Ecto neural progenitor cell (in vitro differentiated cells): ENCODE data around the gene REV1.
"Not testable (repeated sequence)": the region's sequence is repeated elsewhere in the genome, so short reads cannot be mapped to it uniquely, and the experiment has no call there.

Experiments used
- DNase-seq: peaks from one replicate; pipeline ENCODE4 v3.0.0-alpha.2; 2018; ENCODE audit warnings: low spot score

Gene REV1

DNA sequence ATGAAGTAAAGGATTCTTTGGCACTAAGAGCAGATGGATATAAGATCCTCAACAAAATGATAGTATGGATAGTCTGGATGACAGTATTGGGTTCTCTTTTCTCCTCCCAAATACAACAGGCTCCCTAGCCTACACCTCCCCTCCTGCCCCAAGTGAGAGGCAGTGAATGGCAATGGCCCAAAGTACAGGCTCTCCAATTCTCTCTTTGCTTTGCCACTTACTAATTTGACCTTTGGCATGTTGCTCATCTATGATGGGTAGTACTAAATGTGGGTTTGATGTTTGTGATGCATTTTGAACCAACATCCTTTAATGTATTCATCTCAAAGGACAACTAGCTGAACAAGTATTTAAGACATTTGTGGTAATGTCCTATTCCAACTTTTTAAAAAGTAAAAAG lies 86.7 kb downstream of the REV1 start:
- no peak for DNase-seq

DNA sequence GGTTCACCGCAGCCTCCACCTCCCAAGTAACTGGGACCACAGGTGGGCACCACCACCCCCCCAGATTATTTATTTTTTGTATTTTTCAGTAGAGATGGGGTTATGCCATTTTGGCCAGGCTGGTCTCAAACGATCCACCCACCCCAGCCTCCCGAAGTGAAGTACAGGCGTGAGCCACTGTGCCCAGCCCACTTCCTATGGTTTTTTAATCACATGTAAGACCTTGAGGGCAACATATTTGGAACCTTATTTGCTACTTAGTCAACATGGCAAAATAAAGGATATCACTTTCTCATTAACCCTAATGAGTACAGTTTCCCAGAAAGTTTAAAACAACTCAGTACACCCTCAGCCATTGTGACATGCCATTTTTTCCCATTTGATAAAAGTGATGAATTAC lies 88.0 kb downstream of the REV1 start:
- DNase-seq: no peak

DNA sequence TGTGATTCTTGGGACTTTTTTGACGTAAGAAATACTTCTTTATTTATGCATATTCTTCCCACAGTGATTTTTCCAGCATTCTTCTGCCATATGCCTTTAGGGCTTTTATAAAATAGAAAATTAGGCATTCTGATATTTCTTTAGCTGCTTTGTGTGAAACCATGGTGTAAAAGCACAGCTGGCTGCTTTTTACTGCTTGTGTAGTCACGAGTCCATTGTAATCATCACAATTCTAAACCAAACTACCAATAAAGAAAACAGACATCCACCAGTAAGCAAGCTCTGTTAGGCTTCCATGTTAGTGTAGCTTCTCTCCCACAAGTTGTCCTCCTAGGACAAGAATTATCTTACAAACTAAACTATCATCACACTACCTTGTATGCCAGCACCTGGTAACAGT lies 90.0 kb downstream of the REV1 start:
- no peak for DNase-seq

DNA sequence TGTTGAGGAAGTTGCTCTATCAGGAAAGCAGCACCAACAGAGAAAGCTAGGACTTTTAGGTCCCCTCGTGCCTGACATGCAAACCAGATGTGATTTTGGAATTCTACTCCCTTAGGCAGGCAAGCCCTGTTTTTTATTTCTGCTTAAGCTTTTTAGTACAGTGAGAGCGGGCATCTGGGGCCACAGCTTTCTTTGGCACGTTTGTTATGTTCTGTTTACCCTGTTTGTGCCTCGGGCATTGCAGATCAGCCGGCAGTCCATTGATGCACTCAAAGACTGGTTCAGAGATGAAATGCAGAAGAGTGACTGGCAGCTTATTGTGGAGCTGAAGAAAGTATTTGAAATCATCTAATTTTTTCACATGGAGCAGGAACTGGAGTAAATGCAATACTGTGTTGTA lies 90.8 kb downstream of the REV1 start:
- no peak for DNase-seq

- no peak for DNase-seq
Observed at GRCh38 chr2:99398303-99398702, 91.5 kb downstream of the REV1 start.

GRCh38 chr2:99397266-99397920 lies 92.4 kb downstream of the REV1 start:
- DNase-seq: no peak

- DNase-seq: no peak
Observed at GRCh38 chr2:99395589-99396130, 94.2 kb downstream of the REV1 start.

GRCh38 chr2:99389946-99390345 lies 99.9 kb downstream of the REV1 start:
- no peak for DNase-seq

DNA sequence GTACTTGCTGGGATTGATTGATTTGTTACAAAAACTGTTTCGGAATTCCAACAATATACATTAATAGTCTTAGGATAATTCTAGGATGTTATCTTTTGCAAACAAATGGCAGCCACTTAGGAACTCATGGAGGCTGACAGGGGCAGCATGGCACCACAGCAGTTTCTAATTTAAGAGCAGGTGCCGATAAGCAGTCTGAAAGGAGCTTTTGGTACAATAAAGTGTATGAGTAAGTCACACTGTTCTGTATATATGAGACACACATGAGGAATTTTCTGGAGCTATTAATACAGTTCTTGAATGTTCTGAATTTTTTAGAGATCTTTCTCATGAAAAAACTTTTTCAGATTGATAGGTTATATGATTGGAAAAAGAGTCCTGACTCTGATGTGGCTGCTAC lies 100.4 kb downstream of the REV1 start:
- DNase-seq: no peak

- DNase-seq: no peak
Observed at GRCh38 chr2:99388892-99389291, 100.9 kb downstream of the REV1 start.

DNA sequence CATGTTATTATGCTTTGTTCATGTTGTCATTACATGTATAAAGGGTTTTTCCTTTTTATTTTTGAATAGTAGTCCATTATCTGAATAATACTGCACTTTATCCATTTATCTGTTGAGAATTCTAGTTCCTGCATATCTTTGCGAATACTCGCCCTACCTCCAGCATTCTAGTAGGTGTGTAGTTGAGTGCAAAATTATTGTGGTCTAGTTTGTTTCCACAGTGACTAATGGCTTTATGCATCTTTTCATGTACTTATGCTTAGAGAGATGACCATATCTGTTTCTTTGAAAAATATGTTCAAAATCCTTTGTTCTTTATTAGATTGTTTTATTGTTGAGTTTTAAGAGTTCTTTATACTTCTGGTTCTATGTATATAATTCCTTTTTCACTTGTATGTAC lies 103.8 kb downstream of the REV1 start:
- no peak for DNase-seq

- DNase-seq: no peak
Observed at GRCh38 chr2:99382143-99382542, 107.7 kb downstream of the REV1 start.

DNA sequence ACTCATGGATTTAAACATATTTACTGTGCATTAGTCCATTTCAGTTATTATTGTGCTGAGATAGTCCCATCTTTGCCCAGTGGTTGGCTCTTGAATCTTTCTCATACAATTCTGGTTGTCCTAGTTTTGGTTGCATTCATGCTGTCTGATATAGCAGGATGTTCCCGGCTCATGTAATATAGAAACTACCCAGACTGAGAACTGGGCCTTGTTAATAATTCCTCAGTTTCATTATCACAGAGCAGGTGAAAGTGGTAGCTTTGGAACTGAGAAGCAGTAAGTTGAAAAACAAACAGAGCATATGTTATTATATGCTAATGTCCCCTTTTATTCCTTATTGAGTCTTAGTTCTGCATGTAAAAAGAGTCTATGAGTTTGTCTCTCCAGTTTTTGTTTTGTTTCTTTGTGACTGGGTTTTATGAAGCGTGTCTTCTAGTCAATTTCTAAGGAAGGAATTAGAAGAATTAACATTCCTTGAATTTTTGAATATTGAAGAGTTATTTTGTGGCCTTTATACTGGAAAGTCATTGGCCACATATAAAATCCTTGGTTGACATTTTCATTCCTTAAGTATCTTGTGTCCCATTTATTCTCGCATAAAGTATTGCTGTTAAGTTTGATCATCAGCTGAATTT lies 109.3 kb downstream of the REV1 start:
- DNase-seq: no peak

DNA sequence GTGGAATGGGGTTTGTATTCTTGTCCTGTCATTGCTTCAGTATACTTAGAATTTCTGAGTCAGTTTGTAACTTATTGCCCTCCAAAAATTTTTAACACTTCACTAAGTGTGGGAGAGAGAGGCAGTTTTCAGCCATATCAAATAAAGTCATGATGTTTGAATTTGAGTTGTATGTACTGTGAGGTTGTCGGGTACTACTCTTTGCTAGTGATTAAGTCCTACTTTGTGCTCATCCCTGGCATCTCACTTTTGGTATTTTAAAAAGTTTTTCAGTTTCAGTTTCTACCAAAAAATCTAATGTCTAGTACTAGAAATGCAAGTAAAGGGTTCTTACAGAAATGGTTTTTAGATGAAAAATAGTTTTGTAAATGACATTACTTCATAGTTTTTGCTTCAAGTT lies 111.9 kb downstream of the REV1 start:
- no peak for DNase-seq

GRCh38 chr2:99376254-99376864 lies 113.5 kb downstream of the REV1 start:
- no peak for DNase-seq

DNA sequence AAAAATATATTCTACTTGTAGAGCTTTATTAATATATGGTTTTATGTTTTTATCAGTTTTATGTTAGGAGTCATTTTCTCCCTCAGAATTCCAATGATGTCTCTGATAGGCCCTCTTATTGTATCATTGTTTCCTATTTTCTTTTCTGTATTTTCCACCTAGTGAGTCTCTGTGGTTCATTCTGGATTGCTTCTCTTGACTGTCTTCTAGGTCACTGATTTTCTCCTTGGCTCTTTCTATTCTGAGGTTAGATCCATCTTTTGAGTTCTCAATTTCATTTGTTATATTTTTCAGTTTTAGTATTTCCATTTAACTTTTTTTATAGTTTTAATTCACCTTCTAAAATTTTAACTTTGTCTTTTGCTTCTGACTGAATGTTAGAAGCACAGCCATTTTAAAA lies 115.1 kb downstream of the REV1 start:
- DNase-seq: no peak

DNA sequence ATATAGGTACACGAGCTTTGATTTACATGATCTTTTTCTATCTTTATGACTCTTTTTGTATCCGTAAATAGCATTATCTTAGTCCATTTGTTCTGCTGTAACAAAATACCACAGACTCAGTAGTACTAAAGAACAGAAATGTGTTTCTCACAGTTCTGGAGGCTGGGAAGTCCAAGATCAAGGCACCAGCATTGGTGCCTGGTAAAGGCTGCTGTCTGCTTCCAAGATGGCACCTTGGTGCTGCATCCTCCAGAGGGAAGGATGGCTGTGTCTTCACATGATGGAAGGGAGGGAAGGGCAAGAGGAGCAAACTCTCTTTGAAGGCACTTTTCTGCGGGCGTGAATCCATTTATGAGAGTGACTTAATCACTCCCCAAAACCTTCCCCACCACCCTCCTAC lies 116.7 kb downstream of the REV1 start:
- DNase-seq: no peak

- not testable (repeated sequence) for DNase-seq
Observed at GRCh38 chr2:99368854-99369253, 121.0 kb downstream of the REV1 start.

GRCh38 chr2:99365661-99366060 lies 124.2 kb downstream of the REV1 start:
- no peak for DNase-seq

DNA sequence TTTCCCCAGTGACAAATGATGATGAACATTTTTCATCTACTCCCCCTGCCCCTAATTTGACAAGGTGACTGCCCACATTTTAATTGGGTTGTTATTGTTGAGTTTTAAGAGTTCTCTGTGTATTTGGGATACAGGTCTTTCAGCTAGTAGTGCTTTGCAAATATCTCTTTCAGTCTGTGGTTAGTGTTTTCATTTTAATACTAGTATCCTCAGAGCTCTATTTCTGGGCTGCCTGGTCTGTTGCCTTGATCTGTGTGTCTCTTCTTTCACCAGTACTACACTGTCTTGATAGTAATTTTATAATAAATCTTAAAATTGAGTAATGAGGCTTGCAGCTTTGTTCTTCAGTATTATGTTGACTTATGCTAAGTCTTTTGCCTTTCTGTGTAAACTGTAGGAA lies 133.0 kb downstream of the REV1 start:
- no peak for DNase-seq

DNA sequence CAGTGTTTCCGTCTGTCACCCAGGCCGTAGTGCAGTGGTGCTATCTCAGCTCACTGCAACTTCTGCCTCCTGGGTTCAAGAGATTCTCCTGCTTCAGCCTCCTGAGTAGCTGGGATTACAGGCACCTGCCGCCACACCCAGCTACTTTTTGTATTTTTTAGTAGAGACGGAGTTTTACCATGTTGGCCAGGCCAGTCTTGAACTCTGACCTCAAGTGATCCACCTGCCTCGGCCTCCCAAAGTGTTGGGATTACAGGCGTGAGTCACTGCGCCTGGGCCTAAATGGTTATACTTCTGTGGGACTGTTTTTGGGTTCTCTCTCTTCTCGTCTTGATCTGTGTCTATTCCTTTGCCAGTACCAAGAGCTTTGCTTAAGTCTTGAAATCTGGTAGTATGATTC lies 135.0 kb downstream of the REV1 start:
- not testable (repeated sequence) for DNase-seq

- no peak for DNase-seq
Observed at GRCh38 chr2:99354070-99354469, 135.7 kb downstream of the REV1 start.
